Body of pancreas (tissue), 4 donors: ENCODE results near the gene SEC14L1. TPM values are rescaled to one million over a fixed set of nuclear protein-coding genes. Genes with fewer than 3 reads are reported as not detected.

Experiments
- ATAC-seq: fragments of 150-250 bp; one replicate; pipeline ENCODE4 v1.9.1; 2016
- DNase-seq, 4 donors: peaks; one replicate each; pipeline ENCODE4 v3.0.0-alpha.2; 2019
- H3K27ac ChIP-seq, 4 donors: fragments of 200-600 bp; sonication (generic); 1 replicate in 3 of 4; 2 replicates in 1 of 4; pipeline versions ENCODE4 v1.5.1 to v1.6.1; 2016 to 2019; ENCODE audit warnings: mild to moderate bottlenecking in 1 of 4, mixed read lengths in 1 of 4, moderate library complexity in 1 of 4
- H3K27me3 ChIP-seq, 2 donors: fragments of 200-600 bp; sonication (generic); one replicate each; pipeline ENCODE4 v1.6.0; 2016; ENCODE audit warnings: mild to moderate bottlenecking in 1 of 2
- H3K36me3 ChIP-seq, 2 donors: fragments of 200-600 bp; sonication (generic); replicated peaks in 1 of 2; 2 replicates each; pipeline ENCODE4 v1.5.1; 2016; ENCODE audit warnings: low read depth in 2 of 2; ENCODE audit not compliant: insufficient read depth in 1 of 2
- H3K4me1 ChIP-seq: fragments of 200-600 bp; sonication (generic); one replicate; pipeline ENCODE4 v1.6.0; 2016
- H3K4me3 ChIP-seq, 2 donors: fragments of 200-600 bp; sonication (generic); 1 replicate in 1 of 2; 2 replicates in 1 of 2; pipeline ENCODE4 v1.5.1; 2016 to 2019
- H3K9me3 ChIP-seq, 3 donors: fragments of 200-600 bp; sonication (generic); 1 replicate in 2 of 3; 2 replicates in 1 of 3; pipeline ENCODE4 v1.5.1; 2016
- POLR2A ChIP-seq, 3 donors: fragments of 450-650 bp; IDR thresholded peaks; one replicate each; pipeline ENCODE4 v1.6.1; 2016; ENCODE audit warnings: antibody characterized with exemption in 3 of 3, mild to moderate bottlenecking in 2 of 3
- WGBS, 2 donors: methylation state at CpG; one replicate each; pipeline ENCODE4 v1.1.5; 2017; 5-methylcytosine and 5-hydroxymethylcytosine counted together
- intact Hi-C: fragments of 100-400 bp; cut with DNase I; formaldehyde crosslinking; loops from one replicate; pipeline ENCODE4 v1.15.1; 2023
- total RNA-seq, 2 donors: library from RNA; depleted of rRNA; stranded (reverse); fragments of >200 nt; gene quantifications; one replicate each; pipeline ENCODE4 v1.1.0, GENCODE V29; 2016
- TF ChIP-seq, protein P1 (sequence below), 7 experiments: fragments of 450-650 bp in 4 of 7; fragments of 200-600 bp in 3 of 7; sonication (generic) in 3 of 7; IDR thresholded peaks; one replicate each; pipeline ENCODE4 v1.5.1; 2016 to 2019; ENCODE audit warnings: antibody characterized with exemption in 7 of 7

The SEC14L1 gene
- total RNA-seq, 2 donors from 2014 or later: 22.1 to 36.8 TPM

DNA sequence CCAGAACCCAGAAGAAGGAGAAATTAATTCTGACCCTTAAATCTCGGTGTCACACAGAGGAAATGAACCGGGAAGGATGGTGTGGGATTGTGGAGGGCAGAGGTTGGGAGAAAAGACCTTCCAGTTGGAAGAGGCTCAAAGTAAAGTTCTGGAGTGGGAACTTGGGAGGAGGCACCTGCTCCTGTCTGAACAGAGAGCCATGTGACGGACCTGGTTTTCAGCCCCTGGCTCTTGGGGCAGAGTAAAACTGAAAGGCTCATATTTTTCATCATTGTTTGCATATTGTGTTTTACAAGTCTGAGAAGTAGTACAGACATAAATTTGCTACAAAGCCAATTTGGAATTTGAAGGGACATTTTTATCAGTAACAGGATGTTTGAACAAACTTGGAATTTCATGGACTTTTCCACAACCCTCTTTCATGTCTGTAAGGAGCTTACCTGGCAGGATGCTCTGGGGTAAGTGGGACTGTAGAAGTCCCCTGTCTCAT is 24.4 kb upstream of the SEC14L1 start:
- intact Hi-C loops: no loop called here
- Histone ChIP-seq H3K4me1 (peaks cover 34% of the 10 kb centered on the region), H3K27ac (peak overlapping the region; percentile 12 to 53 (median 38)), H3K36me3 (no peaks in the 10 kb centered on the region), H3K4me3 (no peak overlapping the region), H3K27me3 (no peaks in the 10 kb centered on the region), H3K9me3 (no peaks in the 10 kb centered on the region)
- ATAC-seq (no peak), DNase-seq (peak in 2 of 4 donors; percentile 27 to 69)
- WGBS, 2 donors: 24 to 31% methylated on average over 3 of the region's 3 CpGs
- TF ChIP-seq, protein P1, sequence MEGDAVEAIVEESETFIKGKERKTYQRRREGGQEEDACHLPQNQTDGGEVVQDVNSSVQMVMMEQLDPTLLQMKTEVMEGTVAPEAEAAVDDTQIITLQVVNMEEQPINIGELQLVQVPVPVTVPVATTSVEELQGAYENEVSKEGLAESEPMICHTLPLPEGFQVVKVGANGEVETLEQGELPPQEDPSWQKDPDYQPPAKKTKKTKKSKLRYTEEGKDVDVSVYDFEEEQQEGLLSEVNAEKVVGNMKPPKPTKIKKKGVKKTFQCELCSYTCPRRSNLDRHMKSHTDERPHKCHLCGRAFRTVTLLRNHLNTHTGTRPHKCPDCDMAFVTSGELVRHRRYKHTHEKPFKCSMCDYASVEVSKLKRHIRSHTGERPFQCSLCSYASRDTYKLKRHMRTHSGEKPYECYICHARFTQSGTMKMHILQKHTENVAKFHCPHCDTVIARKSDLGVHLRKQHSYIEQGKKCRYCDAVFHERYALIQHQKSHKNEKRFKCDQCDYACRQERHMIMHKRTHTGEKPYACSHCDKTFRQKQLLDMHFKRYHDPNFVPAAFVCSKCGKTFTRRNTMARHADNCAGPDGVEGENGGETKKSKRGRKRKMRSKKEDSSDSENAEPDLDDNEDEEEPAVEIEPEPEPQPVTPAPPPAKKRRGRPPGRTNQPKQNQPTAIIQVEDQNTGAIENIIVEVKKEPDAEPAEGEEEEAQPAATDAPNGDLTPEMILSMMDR (IDR thresholded peaks at IDR 0.05): no peak
- no peak for TF ChIP-seq POLR2A (IDR thresholded peaks at IDR 0.05)

DNA sequence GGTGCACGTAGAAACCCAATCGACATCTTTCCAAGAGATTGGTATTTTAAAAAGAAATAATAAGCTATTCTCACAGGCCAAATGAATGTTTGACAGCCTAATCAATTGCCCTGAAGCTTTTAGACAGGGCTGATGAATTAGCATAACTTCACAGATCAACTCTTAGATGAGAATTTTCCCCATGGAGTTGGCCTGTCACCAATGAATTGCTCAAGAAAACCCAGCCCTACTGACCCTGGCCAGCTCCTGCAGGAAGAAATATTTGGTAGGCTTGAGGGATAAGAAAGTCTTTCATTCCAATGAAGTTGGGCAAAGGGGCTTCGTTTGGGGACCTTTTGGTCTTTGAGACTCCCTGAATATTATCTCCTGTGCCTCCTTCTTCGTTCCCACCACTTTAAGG is 23.4 kb upstream of the SEC14L1 start:
- Histone ChIP-seq H3K9me3 (no peaks in the 10 kb centered on the region), H3K4me3 (no peak overlapping the region), H3K27me3 (no peaks in the 10 kb centered on the region), H3K4me1 (peaks cover 44% of the 10 kb centered on the region), H3K36me3 (no peaks in the 10 kb centered on the region), H3K27ac (peak overlapping the region in 1 of 4 donors; percentile 49)
- DNase-seq (peak in 1 of 4 donors; percentile 44), ATAC-seq (no peak)
- 76 to 83% methylated on average over 4 of the region's 4 CpGs for WGBS, 2 donors
- intact Hi-C loops: no loop called here
- TF ChIP-seq, protein P1 (IDR thresholded peaks at IDR 0.05): no peak
- TF ChIP-seq POLR2A (IDR thresholded peaks at IDR 0.05): no peak

DNA sequence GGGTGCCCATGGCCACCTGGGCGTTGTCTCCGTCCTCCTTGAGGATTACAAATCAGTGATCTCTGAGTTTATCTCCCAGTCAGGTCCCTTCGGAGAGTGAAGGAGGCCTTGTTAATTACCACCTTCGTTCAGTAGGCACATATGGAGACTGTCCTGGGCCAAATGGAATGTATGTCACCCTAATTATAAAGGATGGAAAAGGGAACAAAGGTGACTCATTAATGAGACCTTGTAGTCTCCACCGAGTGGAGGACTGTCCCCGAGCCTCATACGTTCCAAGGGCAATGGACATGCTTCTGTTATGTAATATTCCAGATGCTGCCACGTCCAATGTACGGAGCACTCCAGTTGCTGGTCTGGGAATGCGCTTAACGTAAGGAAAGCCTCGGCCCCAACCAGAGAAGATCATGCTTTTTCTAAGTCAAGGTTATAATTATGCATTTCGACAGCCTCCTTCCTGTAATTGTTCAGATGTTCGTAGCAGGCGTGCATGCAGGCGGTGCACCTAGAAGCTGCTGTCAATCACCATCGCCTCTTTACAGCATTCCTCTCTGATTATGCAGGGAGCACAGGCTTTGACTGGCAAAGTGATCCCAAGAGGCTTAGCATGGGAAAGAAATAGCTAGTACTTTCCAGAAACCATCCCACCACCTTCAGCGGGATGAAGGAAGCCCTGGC is 22.4 kb upstream of the SEC14L1 start:
- DNase-seq (no peak), ATAC-seq (no peak)
- TF ChIP-seq, protein P1 (IDR thresholded peaks at IDR 0.05): no peak
- TF ChIP-seq POLR2A (IDR thresholded peaks at IDR 0.05): no peak
- peaks cover 45% of the 10 kb centered on the region for H3K4me1 ChIP-seq
- H3K9me3 ChIP-seq: no peaks in the 10 kb centered on the region
- H3K27ac ChIP-seq: peak overlapping the region in 3 of 4 donors; percentile 12 to 49 (median 21)
- WGBS, 2 donors: 77 to 81% methylated on average over 18 of the region's 18 CpGs
- intact Hi-C loops: no loop called here
- H3K27me3 ChIP-seq: no peaks in the 10 kb centered on the region
- H3K4me3 ChIP-seq: no peak overlapping the region
- no peaks in the 10 kb centered on the region for H3K36me3 ChIP-seq

DNA sequence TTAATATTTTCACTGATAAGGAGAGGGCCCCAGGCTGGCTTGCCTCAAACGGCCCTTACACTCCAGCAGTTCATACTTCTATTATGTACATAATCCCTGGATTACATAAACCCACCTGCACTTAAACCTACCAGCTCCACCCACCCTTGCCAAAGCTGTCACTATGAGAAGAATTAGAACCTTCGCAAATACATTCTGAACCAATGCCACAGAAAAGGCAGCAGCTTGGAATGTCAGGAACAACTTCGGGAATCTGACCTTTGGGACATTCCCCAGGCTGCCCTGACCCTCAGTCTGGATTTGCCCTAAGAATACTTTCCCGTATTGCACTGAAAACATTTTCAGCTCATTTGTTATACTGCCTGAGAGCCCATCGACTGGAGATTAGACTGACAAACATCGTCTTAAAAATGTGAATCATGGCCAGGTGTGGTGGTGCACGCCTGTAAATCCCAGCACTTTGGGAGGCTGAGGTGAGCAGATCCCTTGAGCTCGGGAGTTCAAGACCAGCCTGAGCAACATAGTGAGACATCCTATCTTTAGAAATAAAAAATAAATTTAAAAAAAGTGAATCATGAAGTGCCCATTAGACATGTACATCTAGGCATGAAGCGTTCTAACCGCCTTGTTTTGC is 21.0 kb upstream of the SEC14L1 start:
- 55 to 61% methylated on average over 10 of the region's 10 CpGs for WGBS, 2 donors
- no peaks in the 10 kb centered on the region for H3K27me3 ChIP-seq
- no peak overlapping the region for H3K4me3 ChIP-seq
- no peak for TF ChIP-seq POLR2A (IDR thresholded peaks at IDR 0.05)
- TF ChIP-seq, protein P1 (IDR thresholded peaks at IDR 0.05): no peak
- H3K27ac ChIP-seq: peak overlapping the region in 2 of 4 donors; percentile 12 to 30
- no peak for ATAC-seq
- H3K9me3 ChIP-seq: no peaks in the 10 kb centered on the region
- no peak for DNase-seq
- no peaks in the 10 kb centered on the region for H3K36me3 ChIP-seq
- intact Hi-C loops: no loop called here
- H3K4me1 ChIP-seq: peaks cover 45% of the 10 kb centered on the region
